Measurements from ENCODE around the gene FAM171A1.

DNA sequence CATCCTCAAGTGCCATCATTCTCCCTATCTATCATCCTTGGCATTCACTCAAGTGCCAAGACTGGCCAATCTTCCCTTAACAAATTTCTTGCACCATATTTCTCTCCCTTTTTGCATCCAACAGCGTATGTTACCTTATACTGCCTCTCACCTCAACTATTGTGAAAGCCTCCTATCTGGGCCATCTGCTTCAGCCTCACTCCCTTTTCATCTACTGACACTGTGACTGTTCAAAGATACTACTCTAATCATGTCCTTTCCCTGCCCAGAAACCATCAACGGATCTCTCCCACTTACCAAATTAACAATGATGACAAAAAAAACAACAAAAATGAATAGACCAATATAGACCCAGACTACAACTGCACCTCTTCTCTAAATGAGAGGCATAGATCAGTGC lies 112.0 kb downstream of the FAM171A1 start:
- TF ChIP-seq, protein P1, sequence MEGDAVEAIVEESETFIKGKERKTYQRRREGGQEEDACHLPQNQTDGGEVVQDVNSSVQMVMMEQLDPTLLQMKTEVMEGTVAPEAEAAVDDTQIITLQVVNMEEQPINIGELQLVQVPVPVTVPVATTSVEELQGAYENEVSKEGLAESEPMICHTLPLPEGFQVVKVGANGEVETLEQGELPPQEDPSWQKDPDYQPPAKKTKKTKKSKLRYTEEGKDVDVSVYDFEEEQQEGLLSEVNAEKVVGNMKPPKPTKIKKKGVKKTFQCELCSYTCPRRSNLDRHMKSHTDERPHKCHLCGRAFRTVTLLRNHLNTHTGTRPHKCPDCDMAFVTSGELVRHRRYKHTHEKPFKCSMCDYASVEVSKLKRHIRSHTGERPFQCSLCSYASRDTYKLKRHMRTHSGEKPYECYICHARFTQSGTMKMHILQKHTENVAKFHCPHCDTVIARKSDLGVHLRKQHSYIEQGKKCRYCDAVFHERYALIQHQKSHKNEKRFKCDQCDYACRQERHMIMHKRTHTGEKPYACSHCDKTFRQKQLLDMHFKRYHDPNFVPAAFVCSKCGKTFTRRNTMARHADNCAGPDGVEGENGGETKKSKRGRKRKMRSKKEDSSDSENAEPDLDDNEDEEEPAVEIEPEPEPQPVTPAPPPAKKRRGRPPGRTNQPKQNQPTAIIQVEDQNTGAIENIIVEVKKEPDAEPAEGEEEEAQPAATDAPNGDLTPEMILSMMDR (IDR thresholded peaks at IDR 0.05), result no peak
- TF ChIP-seq POLR2A (IDR thresholded peaks at IDR 0.05), result no peak
